Panc1 (cell line): Measurements from ENCODE around the gene TRIM31.

Experiments
- POLR2AphosphoS5 ChIP-seq: IDR thresholded peaks from 2 replicates; pipeline ENCODE4 v1.6.1; 2012; ENCODE audit warnings: mild to moderate bottlenecking, low read depth, low read length, moderate library complexity
- REST ChIP-seq, 2 experiments: IDR thresholded peaks; 2 replicates each; pipeline ENCODE4 v1.6.1; 2011 to 2012; ENCODE audit warnings: low read depth in 2 of 2, control low read depth in 1 of 2, low read length in 1 of 2, mild to moderate bottlenecking in 1 of 2, moderate library complexity in 1 of 2; ENCODE audit not compliant: insufficient read depth in 1 of 2
- SIN3A ChIP-seq: IDR thresholded peaks from 2 replicates; pipeline ENCODE4 v1.6.1; 2012; ENCODE audit warnings: low read depth, mild to moderate bottlenecking, low read length, moderate library complexity, borderline replicate concordance; ENCODE audit not compliant: insufficient read depth
- TF ChIP-seq, protein P1 (sequence below): fragments of 450-650 bp; IDR thresholded peaks from 2 replicates; pipeline ENCODE4 v1.5.1; 2017; ENCODE audit warnings: mild to moderate bottlenecking

DNA sequence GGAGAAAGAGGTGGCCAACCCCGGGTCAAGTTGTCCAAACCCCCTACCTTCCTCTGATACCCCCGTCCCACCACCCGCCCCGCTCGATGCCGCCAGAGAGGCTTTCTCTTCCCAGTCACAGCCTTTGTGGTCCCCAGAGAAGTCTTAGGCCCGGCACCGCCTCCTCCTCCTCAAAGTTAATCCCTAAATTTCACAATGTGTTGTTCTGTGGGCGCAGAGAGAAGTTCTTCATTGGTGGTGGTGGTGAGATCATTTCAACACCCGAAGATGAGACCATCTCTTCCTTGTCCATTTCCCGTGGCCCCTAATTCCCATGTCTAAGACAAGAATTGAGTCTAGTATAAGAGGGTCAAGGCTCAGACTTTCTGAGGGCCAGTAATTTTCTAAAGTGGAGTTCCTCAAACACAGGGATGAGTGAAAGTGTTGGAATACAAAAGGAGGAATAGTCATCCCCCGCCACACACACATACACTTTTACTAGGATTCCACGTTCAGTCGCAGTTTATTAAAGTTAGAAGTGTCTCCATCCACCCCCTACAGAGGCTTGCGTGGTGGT lies 10.4 kb downstream of the TRIM31 start:
- TF ChIP-seq, protein P1, sequence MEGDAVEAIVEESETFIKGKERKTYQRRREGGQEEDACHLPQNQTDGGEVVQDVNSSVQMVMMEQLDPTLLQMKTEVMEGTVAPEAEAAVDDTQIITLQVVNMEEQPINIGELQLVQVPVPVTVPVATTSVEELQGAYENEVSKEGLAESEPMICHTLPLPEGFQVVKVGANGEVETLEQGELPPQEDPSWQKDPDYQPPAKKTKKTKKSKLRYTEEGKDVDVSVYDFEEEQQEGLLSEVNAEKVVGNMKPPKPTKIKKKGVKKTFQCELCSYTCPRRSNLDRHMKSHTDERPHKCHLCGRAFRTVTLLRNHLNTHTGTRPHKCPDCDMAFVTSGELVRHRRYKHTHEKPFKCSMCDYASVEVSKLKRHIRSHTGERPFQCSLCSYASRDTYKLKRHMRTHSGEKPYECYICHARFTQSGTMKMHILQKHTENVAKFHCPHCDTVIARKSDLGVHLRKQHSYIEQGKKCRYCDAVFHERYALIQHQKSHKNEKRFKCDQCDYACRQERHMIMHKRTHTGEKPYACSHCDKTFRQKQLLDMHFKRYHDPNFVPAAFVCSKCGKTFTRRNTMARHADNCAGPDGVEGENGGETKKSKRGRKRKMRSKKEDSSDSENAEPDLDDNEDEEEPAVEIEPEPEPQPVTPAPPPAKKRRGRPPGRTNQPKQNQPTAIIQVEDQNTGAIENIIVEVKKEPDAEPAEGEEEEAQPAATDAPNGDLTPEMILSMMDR, result no peak
- TF ChIP-seq POLR2AphosphoS5, result no peak
- TF ChIP-seq SIN3A, result no peak
- no peak for TF ChIP-seq REST (IDR thresholded peaks at IDR 0.05; ENCODE audit: insufficient read depth in 1 of 2, low read depth in 2 of 2, low read length in 1 of 2)
